Measurements from ENCODE around the gene HPSE. TPM values are rescaled to one million over a fixed set of nuclear protein-coding genes. Genes with fewer than 3 reads are reported as not detected.
A peak's percentile ranks its signal among the peaks of the same experiment; 100 is the strongest.

Gene HPSE
- total RNA-seq, 1 donor from 2014 or later, result 5.5 TPM

DNA sequence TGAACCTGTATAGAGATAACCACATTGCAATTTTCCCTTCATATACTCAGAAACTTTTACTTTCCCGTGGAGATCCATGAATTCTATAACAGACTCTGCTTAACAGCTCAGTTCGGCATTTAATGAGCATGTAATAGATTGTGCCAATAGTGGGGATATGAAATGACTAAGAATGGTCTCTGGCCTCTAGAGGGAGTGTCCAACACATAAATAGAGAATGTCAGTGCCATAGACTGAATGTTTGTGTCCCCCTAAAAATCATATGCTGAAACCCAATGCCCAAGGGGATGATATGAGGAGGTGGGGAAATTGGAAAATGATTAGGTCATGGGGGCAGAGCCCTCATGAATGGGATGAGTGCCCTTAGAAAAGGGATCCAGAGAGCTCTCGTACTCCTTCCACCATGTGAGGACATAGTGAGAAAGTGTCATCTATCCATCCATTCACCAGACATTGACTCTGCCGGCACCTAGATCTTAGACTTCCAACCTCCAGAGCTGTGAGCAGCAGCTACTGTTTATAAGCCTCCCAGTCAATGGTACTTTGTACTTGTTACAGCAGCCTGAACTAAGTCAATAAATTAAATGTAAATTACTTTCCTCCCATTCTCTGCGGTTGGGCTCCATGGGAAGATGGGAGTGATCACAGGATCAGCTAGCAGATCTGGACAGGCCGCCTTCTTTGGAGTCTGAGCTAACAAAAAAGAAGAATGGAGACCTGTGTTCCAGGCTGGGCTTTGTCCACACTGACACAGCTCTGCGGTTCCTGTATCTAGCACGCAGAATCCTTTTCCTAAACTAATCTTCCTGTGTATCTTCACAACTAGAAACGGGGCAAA is 28.1 kb upstream of the HPSE start:
- no peak overlapping the region for H3K4me3 ChIP-seq

DNA sequence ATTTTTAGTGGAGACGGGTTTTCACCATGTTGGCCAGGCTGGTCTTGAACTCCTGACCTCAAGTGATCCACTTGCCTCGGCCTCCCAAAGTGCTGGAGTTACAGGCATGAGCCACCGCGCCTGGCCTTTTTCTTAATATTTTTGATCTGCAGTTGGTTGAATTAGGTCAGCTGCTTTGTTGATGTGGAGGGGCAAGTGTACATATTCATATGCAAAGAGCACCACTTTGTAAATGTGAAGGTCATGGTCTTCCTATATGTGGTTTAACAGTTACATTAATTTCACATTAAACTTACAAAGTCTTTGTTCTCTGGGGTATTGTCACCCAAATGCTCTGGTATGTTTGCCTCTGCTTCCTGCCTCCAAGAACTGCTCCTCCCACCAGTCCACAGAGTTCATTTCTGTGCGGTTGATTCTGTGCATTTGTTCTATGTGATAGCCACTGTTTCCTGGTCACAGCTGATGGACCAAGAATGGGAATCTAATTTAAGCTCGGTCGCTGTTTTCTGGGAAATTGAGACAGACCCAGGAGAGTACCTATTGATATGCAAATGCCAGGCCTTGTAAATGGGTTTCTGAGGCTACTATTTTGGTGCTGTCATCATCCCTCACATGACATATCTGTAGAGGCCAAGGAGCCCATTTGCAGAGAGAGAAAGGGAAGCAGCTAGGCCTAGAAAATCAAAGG is 26.9 kb upstream of the HPSE start:
- H3K36me3 ChIP-seq, result no peaks in the 10 kb centered on the region
- H3K27me3 ChIP-seq (ENCODE audit: low read depth), result no peaks in the 10 kb centered on the region
- ATAC-seq (no peak), DNase-seq (no peak)
- H3K27ac ChIP-seq, result no peak overlapping the region
- no peaks in the 10 kb centered on the region for H3K9me3 ChIP-seq
- no peaks in the 10 kb centered on the region for H3K4me1 ChIP-seq
- TF ChIP-seq, protein P1, sequence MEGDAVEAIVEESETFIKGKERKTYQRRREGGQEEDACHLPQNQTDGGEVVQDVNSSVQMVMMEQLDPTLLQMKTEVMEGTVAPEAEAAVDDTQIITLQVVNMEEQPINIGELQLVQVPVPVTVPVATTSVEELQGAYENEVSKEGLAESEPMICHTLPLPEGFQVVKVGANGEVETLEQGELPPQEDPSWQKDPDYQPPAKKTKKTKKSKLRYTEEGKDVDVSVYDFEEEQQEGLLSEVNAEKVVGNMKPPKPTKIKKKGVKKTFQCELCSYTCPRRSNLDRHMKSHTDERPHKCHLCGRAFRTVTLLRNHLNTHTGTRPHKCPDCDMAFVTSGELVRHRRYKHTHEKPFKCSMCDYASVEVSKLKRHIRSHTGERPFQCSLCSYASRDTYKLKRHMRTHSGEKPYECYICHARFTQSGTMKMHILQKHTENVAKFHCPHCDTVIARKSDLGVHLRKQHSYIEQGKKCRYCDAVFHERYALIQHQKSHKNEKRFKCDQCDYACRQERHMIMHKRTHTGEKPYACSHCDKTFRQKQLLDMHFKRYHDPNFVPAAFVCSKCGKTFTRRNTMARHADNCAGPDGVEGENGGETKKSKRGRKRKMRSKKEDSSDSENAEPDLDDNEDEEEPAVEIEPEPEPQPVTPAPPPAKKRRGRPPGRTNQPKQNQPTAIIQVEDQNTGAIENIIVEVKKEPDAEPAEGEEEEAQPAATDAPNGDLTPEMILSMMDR (IDR thresholded peaks at IDR 0.05), result no peak
- intact Hi-C loops (cut with DNase I), result no loop called here
- H3K4me3 ChIP-seq, result no peak overlapping the region

More for the DNA sequence above, 28.1 kb upstream of the HPSE start:
- TF ChIP-seq, protein P1 (IDR thresholded peaks at IDR 0.05), result no peak
- no peaks in the 10 kb centered on the region for H3K36me3 ChIP-seq
- DNase-seq (no peak), ATAC-seq (no peak)
- H3K27ac ChIP-seq, result no peak overlapping the region
- peaks cover 4% of the 10 kb centered on the region for H3K27me3 ChIP-seq (ENCODE audit: low read depth)
- no peaks in the 10 kb centered on the region for H3K4me1 ChIP-seq
- intact Hi-C loops (cut with DNase I), result no loop called here
- no peaks in the 10 kb centered on the region for H3K9me3 ChIP-seq

DNA sequence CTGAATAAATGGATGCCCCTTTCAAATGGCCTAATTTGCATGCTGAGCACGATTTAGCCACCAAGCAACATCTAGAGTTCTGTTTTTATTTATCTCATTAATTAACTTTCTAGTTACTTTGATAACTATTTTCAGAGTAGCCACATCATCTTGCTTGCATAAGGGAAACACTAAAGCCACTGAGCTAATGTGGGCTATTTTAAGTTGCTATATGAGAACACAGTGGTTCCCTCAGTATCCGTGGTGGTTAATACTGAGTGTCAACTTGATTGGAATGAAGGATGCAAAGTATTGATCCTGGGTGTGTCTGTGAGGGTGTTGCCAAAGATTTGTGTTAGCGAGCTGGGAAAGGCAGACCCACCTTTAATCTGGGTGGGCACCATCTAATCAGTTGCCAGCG is 25.4 kb upstream of the HPSE start:
- no peak overlapping the region for H3K4me3 ChIP-seq
- DNase-seq (no peak), ATAC-seq (no peak)
- H3K27me3 ChIP-seq (ENCODE audit: low read depth), result no peaks in the 10 kb centered on the region
- H3K4me1 ChIP-seq, result no peaks in the 10 kb centered on the region
- TF ChIP-seq, protein P1 (IDR thresholded peaks at IDR 0.05), result no peak
- no peak overlapping the region for H3K27ac ChIP-seq
- intact Hi-C loops (cut with DNase I), result no loop called here
- H3K9me3 ChIP-seq, result no peaks in the 10 kb centered on the region
- no peaks in the 10 kb centered on the region for H3K36me3 ChIP-seq

DNA sequence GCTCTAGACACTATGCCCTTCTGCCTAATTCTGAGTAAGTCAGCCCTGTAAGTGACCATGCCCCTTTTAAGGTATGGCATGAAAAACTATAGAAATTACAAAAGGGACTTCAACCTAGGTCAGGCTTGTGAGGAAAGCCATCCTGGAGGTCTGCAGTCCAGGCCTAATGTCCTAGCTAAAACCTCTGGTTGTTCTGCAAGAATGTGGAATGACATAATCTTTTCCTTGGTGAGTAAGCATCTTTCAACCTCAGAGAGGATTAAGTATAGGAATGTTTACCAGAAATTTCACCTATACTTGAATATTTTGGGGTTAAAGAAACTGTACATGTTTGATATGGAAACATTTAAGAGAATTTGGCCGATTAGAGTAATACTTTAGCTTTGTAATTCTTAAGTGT is 23.8 kb upstream of the HPSE start:
- DNase-seq (no peak), ATAC-seq (no peak)
- no peaks in the 10 kb centered on the region for H3K27me3 ChIP-seq (ENCODE audit: low read depth)
- H3K36me3 ChIP-seq, result no peaks in the 10 kb centered on the region
- TF ChIP-seq, protein P1 (IDR thresholded peaks at IDR 0.05), result no peak
- peaks cover 2% of the 10 kb centered on the region for H3K9me3 ChIP-seq
- intact Hi-C loops (cut with DNase I), result no loop called here
- no peak overlapping the region for H3K4me3 ChIP-seq
- H3K27ac ChIP-seq, result no peak overlapping the region
- H3K4me1 ChIP-seq, result no peaks in the 10 kb centered on the region

DNA sequence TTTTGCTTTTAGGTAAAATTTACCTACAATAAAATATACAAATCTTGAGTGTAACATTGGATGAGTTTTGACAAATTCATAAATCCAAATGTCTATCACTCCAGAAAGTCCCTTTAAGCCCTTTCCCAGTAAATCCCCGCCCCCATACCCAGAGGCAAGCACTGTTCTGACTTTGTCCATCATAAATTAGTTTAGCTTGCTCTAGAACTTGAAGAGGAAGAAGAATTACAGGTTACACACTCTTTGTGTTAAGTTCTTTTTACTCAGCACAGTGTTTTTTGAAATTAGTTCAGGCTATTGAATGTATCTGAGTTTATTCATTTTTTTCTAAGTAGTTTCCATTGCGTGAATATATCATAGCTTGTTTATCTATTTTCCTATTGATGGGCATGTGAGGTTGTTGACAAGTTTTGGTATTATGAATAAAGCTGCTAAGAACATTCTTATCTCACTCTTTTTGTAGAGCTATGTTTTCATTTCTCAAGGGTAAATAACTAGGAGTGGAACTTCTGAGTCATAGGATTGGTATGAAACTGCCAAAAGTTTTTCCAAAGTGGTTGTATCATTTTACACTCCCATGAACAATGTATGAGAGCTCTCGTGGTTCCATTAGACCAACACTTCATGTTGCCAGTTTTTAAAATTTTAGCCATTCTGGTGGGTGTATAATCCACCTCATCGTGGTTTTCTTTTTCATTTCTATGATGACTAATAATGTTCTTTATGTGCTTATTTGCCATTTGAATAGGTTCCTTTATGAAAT is 22.4 kb upstream of the HPSE start:
- ATAC-seq (peak; percentile 85 to 95), DNase-seq (no peak)
- Histone ChIP-seq H3K9me3 (peaks cover 6% of the 10 kb centered on the region), H3K36me3 (no peaks in the 10 kb centered on the region), H3K27ac (peak overlapping the region; percentile 61), H3K4me1 (no peaks in the 10 kb centered on the region), H3K27me3 (ENCODE audit: low read depth) (no peaks in the 10 kb centered on the region), H3K4me3 (no peak overlapping the region)
- intact Hi-C loops (cut with DNase I), result no loop called here
- TF ChIP-seq, protein P1 (IDR thresholded peaks at IDR 0.05), result no peak

Data from lower lobe of right lung (tissue), 2 donors.